Measurements from ENCODE around the gene EGLN3.

The EGLN3 gene

GRCh38 chr14:33909380-33910084, 41.3 kb downstream of the EGLN3 start:
- no peak for DNase-seq

- DNase-seq, result no peak
Measured at GRCh38 chr14:33908540-33909223, 42.2 kb downstream of the EGLN3 start.

DNA sequence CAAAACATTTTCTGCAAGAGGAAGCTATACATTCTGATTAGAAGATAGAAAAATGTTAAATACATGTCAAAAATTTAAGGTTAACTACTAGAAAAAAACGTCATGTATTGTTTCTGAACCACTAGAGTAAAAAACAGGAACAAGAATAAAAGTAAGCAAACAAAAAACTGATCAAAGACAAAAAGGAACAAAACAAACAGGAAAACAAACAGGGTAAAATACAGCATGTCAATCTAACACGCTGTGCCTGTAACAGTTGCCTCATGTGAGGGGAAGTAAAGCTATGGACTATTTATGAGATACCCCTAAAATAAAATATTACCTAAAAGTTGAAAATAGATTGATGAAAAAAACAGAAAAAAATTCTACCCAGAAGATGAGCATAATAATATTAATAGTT, 43.9 kb downstream of the EGLN3 start:
- no peak for DNase-seq

DNA sequence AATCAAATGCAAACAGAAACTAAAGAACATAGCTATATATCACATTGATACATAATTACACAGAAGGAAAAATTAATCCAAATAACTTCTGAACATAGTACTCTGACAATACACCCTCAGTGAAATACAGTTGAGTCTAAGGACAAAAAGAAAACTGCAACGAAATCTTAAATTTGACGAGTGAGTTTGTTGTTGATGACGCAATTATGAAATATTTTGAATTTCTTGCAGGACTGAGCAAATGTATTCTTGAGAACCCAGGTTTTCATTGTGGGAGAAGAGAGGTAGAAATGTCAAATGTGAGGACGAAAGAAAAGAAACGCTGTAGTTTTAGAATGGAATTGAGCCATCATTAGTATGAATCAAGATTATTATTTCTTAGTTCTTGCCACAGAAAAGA, 46.3 kb downstream of the EGLN3 start:
- no peak for DNase-seq

- no peak for DNase-seq
Measured at GRCh38 chr14:33903369-33903768, 47.5 kb downstream of the EGLN3 start.

DNA sequence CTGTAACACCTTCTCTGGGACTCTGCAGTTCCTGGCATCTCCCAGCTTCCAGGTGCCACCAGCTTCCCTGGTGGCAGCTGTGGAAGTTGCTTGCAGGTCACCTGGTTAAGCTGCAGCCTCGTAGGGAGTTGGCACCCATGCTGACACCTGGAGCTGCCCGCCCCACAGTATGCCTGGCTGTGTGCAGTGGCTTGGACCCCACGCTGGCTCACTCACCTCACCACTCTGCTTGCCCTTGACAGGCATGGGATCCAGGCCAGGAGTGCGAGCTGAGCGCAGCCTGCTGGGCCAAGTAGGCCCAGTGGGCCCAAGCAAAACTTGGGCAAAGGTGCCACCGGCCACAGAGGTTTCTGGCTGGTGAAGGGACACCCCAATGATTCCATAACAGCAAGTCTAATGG, 48.5 kb downstream of the EGLN3 start:
- no peak for DNase-seq

DNA sequence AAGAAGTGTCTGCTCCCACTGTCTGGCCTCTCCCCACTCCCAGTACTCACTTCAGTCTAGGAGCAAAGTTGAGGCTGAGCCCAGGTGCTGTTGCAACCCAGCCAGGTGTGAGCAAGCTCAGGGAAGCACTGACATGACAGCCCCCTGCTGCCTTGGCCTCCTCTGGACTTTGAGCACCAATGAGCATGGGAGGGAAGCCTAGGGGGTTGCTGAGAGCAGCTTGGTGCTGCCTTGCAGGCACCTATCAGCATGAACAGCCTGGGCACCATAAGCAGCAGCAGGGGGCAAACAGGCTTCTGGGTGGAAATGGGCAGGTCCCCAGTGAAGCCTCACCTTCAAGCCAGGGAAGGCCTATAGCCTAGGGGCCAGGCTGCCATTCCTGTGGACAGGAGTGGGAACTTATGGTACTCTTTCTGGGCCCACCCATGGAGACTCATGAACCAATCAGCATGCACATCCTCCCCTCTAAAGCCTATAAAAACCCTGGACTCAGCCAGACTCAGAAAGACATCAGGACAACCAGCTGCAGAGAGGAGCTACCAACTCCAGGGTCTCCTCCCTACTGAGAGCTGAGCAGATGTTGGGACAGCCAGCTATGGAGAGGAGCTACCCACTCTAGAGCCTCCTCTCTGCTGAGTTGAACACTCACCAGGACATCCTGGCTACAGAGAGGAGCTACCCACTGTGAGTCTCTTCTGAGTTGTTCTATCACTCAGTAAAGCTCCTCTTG, 49.3 kb downstream of the EGLN3 start:
- DNase-seq, result no peak

- DNase-seq, result no peak
Measured at GRCh38 chr14:33900706-33901105, 50.2 kb downstream of the EGLN3 start.

DNA sequence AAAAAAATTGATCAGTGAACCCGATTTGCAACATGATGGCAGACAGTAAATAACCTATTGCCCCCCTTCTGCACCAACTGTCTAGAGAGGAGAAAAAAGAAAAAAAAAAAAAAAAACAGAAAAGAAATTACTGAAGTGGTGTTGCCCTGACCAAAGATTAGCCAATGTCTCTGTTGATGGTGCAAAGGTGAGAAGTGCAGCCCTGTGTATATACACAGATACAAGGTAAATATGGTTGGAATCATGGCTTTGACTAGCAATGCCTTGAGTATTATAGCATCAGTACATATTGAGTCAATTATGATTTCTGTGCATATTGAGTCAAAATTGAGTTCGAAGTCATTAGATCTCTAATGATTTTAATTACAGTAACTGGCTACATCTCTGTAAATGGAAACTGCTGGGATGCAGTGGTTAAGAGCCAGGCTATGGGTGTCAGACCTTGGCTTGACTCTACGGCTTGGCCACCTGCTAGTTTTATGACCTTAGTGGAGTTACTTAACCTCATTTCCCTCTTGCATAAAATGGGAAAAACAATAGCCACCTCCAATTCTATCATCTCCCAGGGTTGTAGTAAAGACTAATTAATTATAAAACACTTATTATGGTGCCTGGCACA, 51.0 kb downstream of the EGLN3 start:
- DNase-seq, result no peak

- no peak for DNase-seq
Measured at GRCh38 chr14:33897878-33898535, 52.9 kb downstream of the EGLN3 start.

DNA sequence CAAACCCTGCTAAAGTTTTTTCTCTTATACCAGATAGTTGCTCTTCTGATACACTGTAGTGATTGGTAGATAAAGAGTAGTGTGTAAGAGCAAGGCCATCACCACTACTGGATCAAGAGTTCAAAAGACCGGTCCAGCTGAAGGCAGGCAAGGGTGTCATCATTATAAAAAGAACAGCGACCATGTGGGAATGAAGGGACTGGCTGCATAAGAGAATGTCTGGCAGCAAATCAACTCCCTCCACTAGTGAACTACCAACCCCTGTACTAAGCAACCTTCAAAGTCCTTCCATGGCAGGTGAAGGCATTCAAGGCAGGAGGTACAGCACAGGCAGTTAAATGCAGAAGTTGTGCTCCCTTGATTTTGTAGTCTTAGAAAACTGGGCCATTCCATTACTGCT, 53.5 kb downstream of the EGLN3 start:
- DNase-seq, result no peak

DNA sequence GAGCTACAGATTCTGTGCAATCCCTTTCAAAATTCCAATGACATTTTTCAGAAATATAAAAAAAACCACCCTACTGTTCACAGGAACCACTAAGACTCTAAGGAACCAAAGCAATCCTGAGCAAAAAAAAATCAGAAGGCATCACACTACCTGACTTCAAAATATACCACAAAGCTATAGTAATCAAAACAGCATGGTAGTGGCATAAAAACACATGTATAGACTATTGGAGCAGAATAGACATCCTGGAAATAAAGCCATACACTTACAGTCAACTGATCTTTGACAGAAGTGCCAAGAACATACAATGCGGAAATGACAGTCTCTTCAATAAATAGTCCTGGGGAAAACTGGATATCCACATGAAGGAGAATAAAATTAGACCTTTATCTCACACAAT, 56.5 kb downstream of the EGLN3 start:
- DNase-seq, result no peak

GRCh38 chr14:33891700-33892099, 59.2 kb downstream of the EGLN3 start:
- DNase-seq, result no peak

DNA sequence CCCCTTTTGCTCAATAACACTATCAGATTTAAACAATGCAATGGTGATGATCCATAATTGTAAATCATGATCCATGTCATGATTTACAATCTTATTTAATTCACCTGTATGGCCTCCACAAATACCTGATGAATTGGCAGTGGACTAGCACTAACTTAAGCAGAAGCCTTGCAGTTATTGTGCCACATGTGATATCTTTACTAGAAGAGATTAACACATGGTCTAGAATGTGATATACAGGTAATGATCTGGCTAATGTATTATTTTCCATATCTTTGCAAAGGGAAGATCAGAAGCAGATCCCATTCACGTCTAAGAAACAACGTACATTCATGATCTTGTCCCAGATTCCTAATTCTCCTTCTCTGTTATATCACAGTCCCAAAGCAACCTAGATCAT, 66.0 kb downstream of the EGLN3 start:
- DNase-seq, result no peak

DNA sequence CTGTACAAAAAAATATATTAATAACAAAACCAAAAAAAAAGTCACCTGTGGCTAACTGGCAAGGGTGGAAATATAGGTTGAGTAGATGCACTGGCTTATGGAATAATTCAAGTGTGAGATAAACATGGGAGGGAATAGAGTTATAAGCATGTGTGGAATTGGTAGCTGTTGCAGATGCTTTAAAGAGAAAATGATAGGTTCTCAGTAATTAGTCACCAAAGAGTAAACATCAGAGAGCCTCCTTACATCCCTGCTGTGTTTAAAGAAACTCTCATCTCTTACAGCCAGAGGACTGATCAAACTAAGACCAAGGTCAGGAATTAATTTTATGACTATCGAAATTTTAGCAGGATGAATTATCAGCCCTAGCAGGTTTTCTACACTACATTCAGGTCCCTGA, 70.5 kb downstream of the EGLN3 start:
- no peak for DNase-seq

DNA sequence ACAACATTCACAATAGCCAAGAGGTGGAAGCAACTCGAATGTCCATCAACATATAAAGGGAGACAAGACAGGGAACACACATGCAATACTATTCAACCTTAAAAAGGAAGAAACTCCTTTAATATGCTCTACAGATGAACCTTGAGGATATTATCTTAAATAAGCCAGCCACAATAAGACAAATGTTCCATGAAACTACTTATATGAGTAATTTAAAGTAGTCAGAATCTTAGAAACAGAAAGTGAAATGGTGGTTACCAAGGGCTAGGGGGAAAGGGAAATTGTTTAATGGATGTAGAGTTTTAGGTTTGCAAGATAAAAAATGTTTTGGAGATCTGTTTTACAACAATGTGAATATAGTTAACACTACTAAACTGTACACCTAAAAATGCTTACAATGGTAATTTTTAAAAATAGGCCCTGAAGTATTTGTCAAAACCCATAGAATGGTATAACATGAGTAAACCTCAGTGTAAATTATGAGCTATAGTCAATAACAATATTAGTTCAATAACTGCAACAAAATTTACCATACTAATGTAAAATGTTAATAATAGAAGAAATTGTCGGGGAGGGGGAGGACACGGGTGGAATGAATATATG, 71.1 kb downstream of the EGLN3 start:
- peak; percentile 5 for DNase-seq

- no peak for DNase-seq
Measured at GRCh38 chr14:33876274-33876673, 74.6 kb downstream of the EGLN3 start.
